AG09319 (cell line): ENCODE data around the gene PIK3R1.

Experiments used
- DNase-seq: peaks from one replicate; pipeline ENCODE4 v3.0.0-alpha.2; 2010; ENCODE audit warnings: low read depth; ENCODE audit errors: extremely low read depth
- TF ChIP-seq, protein P1 (sequence below): IDR thresholded peaks from 2 replicates; pipeline ENCODE4 v1.5.1; 2011; ENCODE audit warnings: low read depth, mild to moderate bottlenecking, inconsistent platforms, low read length, moderate library complexity

The PIK3R1 gene

GRCh38 chr5:68345582-68345981, 130.0 kb downstream of the PIK3R1 start:
- no peak for DNase-seq

DNA sequence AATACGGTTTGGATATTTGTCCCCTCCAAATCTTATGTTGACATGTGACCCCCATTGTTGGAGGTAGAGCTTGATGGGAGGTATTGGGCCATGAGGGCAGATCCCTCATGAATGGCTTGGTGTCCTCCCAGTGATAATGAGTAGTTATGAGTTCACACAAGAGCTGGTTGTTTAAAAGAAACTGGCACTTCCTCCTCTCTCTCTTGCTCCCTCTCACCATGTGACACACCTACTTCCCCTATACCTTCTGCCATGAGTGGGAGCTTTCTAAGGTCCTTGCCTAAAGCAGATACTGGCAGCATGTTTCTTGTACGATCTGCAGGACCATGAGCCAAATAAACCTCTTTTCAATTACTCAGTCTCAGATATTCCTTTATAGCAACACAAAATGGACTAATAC, 132.0 kb downstream of the PIK3R1 start:
- TF ChIP-seq, protein P1, sequence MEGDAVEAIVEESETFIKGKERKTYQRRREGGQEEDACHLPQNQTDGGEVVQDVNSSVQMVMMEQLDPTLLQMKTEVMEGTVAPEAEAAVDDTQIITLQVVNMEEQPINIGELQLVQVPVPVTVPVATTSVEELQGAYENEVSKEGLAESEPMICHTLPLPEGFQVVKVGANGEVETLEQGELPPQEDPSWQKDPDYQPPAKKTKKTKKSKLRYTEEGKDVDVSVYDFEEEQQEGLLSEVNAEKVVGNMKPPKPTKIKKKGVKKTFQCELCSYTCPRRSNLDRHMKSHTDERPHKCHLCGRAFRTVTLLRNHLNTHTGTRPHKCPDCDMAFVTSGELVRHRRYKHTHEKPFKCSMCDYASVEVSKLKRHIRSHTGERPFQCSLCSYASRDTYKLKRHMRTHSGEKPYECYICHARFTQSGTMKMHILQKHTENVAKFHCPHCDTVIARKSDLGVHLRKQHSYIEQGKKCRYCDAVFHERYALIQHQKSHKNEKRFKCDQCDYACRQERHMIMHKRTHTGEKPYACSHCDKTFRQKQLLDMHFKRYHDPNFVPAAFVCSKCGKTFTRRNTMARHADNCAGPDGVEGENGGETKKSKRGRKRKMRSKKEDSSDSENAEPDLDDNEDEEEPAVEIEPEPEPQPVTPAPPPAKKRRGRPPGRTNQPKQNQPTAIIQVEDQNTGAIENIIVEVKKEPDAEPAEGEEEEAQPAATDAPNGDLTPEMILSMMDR: no peak
- no peak for DNase-seq

More at GRCh38 chr5:68345582-68345981, 130.0 kb downstream of the PIK3R1 start:
- TF ChIP-seq, protein P1: no peak

GRCh38 chr5:68348447-68349222, 133.1 kb downstream of the PIK3R1 start:
- no peak for DNase-seq
- TF ChIP-seq, protein P1: no peak

DNA sequence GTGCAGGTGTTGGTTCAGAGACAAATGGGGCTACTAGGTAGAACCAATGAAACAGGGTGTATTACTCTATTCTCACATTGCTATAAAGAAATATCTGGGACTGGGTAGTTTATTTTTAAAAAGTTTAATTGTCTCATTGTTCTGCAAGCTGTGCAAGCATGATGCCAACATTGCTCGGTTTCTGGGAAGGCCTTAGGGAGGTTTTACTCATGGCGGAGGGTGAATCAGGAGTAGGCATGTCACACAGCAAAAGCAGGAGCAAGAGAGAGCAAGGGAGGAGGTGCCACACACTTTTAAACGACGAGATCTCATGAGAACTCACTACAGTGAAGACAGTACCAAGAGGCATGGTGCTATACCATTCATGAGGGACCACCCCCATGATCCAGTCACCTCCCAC, 134.6 kb downstream of the PIK3R1 start:
- no peak for DNase-seq

More for the DNA sequence above, 134.6 kb downstream of the PIK3R1 start:
- TF ChIP-seq, protein P1: no peak
